Right forelimb (tissue), 1 donor: ENCODE data around the gene PLXNB3.
"Not testable (repeated sequence)": the region's sequence is repeated elsewhere in the genome, so short reads cannot be mapped to it uniquely, and the experiment has no call there.

Source experiments
- DNase-seq: peaks from one replicate; pipeline ENCODE4 v3.0.0-alpha.2; 2018

PLXNB3 gene

DNA sequence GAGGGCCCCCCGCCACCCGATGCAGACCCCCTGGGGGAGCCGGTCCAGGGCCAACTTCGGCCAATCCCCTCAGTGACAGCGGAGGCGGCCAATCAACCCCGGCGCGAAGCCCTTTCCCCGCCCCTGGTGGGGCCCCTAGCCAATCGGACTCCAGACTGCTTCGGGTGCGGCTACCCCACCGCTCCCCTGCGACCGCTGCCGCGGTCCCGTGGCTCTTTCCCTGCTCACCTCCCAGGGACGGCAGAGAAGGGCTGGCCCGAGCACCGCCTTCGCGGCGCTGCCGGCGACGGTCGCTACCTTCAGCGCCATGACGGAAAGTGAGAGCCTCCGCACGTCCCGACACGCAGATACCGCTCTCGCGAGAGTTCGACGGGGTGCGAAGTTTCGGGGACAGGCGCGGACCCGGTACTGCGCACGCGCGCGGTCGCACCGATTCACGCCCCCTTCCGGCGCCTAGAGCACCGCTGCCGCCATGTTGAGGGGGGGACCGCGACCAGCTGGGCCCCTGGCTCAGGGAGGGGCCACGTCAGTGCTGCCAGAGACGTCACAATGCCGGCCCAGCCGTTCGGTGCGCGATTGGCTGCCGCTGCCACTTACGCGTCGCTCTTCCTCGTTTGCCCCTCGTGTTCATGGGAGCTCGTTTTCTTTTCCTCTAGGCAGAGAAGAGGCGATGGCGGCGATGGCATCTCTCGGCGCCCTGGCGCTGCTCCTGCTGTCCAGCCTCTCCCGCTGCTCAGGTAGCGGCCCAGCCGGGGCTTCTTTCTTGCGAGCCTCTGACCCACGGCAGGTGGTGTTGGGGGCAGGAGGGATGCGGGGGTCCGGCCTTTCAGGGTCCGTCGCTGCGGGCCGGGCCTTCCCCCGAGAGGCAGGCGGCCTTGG is 30.2 kb downstream of the PLXNB3 start, which contains the start of the genes IDH3G and SSR4:
Gene IDH3G (minus strand): TSS at position 358 of the 879 bp plus-strand sequence. CDS start 49 bp downstream, at position 309.
Gene SSR4 (plus strand): TSS at position 651 of the 879 bp plus-strand sequence. CDS start 20 bp downstream, at position 671.
- peak; percentile 95 for DNase-seq

DNA sequence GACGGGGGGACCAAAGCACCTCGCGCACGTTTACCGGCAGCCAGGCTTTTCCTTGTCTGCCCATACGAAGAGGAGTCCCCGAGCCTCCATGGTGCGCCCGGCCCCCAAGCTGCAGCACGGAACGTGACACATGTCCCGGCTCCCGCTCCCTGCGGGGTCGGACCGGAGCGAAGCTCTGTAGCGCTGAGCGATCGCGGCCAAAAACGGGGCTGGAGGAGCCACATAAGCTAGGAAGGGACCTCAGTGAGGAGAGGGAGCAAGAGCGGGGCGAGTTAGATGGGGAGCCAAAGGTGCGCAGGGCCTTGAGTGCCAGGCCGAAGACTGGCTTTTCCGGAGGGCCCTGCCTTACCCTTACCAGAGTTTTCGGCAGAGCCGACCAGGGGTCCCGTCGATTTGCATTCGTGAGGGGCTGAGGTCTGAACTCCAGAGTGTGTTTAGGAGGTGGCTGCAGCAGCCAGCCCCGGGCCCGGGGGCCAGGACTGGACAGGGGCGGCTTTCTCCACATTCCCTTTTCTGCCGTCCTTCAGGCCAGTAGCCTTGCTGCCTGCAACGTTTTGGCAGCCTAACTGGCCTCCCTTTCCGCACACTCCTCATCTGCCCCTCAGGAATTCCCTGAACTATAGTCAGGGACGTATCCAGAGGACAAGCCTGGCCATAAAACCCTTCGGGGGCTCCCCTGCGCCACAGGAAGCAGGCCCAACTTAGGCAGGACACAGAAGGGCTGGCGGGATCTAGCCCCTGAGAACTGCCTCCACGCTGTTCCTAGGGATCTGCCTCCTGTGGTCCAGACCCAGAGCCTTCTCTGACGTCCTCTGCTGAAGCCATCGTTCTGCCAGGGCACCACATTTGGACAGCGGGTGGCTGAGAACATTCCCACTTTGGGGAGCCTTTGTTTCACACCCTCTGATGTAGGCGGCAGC is 31.1 kb downstream of the PLXNB3 start:
- no peak for DNase-seq

DNA sequence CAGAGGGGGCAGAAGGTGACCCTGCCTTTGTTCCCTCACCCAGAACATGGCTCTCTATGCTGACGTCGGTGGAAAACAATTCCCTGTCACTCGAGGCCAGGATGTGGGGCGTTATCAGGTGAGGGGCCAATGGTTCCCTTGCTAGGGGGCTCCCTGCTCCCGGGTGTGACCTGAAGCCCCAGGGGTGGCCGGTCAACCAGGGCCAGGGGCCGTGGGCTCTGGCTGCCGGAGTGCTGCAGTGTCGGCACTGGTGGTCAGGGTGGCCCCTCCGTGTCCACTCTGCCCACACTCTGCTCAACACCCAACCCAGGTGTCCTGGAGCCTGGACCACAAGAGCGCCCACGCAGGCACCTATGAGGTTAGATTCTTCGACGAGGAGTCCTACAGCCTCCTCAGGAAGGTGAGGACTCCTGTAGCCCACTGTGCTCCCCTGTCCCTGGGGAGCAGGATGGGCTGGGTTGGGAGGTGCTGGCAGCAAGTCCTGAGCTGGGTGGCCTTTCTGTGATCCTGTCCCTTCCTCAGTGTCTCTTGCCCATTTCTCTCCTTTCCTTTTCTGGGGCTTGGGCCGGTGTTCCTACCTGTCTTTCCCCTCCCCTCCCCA is 33.5 kb downstream of the PLXNB3 start:
- DNase-seq: no peak

DNA sequence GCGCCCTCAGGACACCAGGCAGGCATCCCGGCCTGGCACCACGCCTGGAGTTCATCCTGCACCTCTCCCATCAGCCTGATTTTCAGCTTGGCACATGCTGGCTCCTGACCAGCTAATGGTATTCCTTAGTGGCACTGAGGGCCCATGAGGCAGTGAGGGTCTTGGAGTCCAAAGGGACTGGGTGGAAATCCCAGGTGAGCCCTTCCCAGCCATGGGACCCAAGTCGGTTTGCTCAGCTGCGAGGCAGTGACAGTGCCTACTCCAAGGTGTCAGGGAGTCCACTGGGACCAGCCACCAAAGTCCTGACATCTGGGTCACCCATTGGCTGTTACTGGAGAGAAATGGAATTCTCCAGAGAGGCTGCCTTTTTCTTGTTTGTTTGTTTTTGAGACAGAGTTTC is 35.3 kb downstream of the PLXNB3 start:
- DNase-seq: no peak

DNA sequence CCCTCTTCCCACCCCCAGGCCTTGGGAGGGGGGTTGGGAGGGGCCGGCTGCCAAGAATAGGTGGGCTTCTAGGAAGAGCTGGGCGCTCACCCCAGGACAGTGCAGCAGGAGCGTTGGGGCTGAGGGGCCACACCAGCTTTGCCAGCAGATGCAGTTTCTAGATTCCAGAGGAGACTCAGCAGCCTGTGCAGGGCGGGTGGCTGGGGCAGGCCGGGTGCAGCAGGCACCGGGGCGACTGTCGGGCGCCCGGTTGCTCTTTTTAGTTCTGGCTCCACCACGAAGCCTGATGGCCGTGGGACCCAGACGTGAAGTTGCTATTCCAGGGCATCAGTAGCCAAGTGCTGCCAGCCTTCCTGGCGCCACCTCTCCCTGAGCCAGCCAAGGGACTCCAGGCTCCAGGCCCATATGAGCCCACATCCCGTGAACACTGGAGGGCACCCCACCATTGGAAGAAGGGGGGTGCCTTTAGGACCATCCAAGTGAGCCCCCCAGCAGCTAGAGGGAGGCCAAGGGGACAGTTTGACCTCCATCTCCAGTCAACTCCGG is 36.2 kb downstream of the PLXNB3 start:
- no peak for DNase-seq

DNA sequence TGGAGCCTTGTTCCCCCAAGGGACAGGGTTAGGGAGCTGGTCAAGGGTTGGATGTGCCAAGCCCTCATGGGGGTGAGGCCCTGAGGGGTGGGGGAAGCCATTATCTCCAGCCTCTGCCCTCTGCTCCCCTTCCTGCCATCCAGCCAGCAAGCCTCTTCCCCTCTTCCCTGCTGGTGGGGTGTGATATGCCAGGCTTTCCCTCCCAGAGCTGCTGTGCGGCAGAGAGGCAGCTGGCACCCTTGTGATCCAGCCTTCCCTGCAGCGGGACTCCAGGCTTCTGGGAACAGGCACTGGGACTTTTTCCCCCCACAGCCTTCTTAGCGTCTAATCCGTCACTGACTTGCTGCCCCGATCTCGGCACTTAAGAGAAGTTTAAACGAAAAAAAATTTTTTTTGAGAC is 36.7 kb downstream of the PLXNB3 start:
- DNase-seq: no peak

DNA sequence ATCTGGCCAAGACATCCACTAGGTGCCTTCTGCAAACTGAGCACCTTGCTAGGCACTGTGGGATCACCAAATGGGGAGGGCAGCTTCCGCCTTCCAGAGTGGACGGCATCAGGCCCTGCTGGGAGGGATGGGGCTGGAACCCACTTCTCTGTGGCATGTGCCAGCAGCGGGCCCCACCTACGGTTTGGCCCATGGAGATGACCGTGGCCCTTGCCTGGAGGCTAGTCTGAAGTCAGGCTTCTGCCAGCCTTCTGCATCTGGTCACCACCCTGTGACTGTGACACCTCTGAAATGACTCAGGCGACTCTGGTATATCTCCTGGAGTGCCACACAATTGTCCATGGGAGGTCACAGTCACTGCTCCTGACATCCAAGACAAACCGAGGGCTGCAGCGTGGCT is 37.6 kb downstream of the PLXNB3 start:
- no peak for DNase-seq

DNA sequence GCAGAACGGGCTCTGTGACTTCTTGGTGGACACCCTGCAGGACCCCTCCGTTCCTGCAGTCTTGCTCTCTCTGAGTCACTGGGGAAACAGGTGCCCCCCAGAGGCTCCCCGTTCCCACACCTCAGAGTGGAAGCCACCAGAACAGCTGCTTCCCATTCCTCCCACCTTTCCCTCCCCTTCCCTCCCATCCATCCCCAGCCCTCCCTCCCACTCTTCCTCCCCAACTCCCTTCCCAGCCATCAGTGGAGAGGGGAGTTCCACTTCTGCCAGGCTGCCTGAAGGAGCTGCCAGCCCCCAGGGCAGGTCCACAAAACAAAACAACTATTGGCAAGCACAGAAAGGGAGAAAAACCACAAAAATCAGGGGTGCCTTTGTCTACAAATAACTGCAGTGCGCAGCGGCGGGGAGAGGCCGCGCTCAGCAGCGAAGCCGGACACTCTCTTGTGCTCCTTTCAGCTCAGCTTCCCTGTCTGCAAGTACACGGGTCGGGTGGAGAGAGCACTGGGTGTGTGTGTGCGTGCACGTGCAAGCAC is 38.5 kb downstream of the PLXNB3 start:
- no peak for DNase-seq

DNA sequence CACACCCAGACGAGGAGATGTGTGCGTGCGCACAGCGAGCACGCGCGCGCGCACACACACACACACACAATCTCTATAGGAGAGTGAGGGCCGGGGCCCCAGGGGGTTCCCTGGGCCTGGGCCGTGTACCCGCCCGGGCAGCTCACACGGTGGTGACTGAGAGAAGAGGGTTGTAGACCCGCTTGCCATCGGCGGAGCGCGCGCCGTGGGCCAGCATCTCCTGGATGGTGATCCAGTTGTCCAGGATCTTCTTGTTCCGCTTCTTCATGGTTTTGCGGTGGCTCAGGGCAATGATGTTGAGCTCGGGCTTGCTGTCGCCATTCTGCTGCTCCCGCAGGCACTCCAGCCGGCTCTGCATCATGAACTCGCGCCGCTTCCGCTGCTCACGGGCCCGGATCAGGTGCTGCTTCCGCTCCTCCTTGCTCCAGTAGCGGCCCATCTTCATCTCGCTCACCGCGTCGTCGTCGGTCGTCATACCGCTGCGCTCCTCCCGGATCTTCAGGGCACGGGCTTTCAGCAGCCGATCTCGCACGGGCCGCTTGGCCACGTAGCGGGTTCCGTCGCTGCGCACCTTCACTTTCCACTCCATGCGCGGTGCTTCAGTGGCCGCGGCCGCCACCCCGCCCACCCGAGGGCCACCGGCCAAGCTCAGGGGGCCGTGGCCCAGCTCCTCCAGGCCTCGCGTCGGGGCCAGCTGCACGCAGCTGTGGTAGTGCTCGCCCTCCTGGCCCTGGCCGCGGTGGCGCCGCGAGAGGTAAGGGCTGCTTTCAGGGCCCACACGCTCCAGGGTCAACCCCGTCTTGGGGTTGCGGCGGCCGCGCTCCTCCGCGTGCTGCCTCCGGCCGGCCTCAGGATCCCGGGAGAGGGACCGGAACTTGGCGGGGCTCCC is 39.4 kb downstream of the PLXNB3 start:
- no peak for DNase-seq

DNA sequence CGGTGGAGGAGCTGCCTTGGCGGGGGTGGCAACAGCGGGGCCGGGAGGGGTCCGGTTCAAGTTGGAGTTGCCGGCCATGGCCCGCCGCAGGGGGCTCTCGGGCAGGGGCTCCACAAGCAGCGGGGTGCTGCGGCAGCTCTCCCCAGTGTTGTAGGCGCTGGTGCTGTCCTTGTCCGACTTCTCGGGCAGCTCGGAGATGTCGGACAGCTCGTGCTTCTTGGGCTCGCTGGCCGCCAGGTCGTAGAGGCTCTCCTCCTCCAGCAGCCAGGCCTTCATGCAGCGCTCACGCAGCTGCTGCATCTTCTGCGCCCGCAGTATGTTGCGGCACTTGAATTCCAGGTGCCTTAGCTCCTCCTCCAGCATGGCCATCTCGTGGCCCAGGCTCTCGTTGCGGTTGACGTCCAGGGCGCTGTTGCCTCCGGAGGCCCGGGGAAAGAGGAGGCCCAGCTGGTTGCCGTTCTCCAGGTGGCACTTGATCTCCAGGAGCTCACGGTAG is 40.1 kb downstream of the PLXNB3 start:
- DNase-seq: no peak

DNA sequence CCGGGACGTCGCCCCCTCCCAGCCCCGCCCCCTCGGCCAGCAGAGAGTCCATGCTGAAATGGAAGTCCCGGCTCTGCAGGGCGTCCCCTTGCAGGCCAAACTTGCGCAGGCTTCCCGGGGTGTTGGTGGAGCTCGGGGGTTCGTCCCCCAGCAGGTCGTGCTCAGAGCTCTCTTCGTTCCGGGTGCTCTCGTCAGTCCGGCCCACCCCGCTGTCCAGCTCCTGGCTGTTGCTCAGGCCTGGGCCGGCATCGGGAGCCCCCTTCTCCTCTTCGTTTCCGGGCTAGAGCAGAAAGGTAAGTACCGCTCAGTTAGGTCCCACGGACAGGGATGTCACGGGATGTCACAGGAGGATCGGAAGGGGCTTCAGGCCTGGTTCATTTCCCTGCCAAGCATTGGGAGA is 40.6 kb downstream of the PLXNB3 start:
- no peak for DNase-seq

DNA sequence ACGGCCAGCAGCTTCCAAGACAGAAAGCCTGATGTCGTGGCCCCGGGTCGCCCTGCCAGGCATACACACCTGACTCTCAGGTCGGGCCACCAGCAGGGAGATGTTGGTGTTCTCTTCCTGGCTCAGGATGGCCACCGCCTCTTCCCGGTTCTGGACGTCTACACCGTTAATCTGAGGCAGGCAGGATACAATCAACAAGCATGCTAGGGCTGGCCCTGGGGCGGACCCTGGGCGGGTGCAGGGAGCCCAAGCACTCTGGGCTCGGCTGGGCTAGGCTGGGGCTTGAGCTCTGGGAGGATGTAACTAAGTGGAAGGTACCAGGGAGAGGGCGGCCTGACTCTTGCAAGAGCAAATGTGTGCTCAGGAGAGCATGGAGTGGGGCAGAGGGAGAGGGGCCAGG is 41.4 kb downstream of the PLXNB3 start:
- DNase-seq: no peak

DNA sequence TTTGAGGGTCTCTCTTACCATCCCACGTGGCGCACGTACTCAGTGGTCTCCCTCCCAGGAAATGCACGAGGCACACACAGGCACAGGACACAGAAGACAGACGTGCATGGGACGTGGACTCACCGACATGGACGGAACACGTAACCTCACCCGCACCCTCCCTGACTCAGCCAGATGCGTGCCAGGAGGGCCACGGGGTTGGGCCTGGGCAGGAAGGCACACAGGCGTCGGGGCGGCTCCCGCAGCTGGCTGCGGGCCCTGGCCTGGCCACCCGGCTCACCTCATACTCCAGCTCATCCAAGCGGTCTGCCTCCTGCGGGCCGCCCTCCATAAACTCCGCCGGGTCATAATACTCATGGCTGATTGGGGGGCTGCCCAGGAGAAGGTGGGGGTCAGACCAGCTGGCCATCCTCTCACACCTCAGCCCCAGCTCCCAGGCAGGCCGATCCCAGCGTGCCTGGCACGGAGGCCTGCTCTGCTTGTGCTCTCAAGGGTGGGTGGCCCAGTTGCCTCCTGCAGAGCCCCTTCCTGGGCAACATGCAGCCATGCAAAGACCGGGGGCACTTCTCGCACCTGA is 43.0 kb downstream of the PLXNB3 start:
- no peak for DNase-seq

DNA sequence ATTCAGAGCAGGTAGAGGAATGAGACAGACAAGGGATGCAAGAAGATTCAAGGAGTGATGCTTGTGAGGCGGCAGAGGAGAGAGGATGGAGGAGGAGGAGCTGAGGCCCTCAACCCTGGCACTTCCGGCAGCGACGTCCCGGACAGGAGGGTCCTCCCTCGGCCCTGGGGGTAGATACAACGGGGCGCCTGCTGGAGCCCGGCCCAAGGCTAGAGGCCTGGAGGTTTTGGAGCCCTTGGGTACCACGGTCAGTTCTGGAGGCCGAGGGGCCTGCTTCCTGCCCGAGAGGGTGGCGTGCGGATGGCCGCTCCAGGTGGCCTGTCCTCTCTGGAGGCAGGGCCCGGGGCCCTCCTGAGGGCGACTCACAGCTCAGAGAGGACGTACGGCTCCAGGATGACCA is 43.9 kb downstream of the PLXNB3 start:
- DNase-seq: no peak

DNA sequence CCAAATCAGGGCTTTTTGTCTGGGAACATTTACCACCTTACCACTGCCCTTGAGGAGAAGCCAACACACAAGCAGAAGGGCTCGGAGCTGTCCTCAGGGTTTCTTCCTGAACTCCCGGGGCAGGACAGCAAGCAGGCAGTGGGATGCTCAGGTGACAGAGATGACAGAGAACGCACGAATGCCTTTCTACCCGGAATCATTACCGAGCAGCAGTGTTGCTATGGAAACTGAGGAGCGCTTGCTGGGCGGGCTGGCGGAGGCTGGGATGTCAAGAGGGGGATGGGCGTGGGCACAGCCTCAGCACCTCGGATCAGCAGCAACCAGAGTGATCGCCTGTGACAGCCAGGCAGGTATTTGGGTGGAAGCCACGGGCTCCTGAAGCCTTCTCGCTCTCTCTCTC is 48.2 kb downstream of the PLXNB3 start:
- no peak for DNase-seq

DNA sequence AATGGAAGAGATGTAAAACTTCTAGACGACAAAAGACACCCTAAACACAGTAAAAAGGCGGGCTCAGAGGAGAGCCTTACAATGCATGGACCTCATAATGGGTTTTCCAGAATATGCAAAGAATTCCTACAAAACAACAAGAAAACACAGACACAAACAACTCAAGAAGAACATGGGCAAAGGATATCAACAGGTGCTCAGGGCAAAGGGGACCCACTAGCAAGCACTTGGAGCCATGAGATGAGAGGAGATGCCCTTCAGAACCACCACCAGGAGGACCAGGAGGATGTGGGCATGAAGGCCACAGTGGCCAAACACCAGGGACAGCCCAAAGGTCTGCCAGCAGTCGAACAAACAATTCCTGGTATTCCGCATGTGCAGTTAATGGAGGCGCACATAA is 49.1 kb downstream of the PLXNB3 start:
- no peak for DNase-seq

DNA sequence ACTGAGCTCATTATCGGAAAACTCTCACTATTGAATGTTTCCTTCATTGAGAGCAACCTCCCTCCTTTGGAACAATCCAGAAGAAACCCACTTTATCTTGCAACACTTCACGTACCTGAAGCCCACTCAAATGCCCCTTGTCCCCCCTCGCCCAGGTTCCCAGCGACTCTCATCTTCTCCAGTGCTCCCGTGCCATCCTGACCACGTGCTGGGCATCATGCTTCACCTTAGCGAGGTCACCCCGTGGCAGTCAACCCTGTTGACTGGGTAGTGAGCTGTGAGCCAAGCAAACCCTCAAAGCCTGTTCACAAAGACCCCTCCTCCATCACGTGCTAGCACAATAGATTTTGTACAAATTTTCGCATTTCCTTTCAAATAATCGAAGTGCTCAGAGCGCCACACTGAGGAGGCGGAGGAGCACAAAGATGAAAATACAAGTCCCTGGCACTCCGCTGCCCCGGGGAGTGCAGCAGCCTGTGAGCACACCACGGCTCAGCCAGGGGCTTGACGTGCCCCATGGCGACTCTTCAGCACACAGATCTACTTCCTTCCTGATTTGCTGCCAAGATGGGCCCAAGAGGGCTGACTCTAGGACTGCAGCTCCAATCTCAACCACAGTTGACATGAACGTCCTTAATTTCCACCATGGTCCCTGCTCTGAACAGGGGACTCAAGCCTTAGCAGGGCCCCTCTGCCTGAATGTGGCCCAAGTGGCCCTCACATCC is 50.7 kb downstream of the PLXNB3 start:
- no peak for DNase-seq

DNA sequence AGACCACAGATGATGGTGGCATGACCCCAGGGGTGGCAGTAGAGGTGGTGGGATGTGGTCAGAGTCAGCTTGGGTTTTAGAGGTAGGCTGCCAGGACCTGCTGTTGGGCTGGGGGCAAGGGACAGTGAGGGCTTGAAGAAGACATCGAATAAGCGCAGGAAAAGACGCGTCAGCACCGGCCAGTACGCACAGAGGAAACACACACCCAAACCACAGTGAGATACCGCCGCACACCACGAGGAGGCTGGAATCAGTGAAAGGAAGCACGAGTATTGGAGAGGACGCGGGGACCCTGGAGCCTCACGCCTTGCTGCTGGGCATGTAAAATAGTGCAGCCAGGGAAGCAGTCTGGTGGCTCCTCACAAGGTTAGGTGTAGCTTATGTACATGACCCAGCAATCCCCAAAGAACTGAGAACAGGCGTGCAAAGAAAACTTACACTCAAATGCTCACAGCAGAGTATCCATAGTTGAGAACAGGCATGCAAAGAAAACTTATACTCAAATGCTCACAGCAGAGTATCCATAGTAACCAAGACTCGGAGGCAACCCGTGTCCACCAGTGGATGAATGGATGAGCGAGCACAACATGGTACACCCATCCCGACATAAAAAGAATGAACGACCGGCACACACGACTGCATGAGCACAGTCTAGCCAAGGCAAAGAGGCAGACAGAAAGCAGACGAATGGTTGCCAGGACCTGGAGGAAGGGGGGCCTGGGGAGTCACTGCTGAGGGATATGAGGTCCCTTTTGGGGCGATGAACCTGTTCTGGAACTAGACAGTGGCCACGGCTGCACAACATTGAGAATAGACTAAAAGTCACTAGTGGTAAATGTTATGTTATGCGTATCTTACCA is 53.0 kb downstream of the PLXNB3 start:
- DNase-seq: no peak

DNA sequence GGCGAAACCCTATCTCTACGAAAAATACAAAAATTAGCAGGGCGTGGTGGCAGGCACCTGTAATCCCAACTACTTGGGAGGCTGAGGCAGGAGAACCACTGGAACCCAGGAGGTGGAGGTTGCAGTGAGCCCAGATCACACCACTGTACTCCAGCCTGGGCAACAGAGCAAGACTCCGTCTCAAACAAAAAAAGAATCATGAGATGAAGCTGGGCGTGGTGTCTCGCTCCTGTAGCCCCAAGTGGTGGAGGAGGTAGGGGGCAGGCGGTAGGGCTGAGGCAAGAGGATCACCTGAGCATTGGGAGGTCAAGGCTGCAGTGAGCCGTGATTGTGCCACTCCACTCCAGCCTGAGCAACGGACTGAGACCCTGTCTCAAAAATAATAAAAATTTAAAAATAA is 54.0 kb downstream of the PLXNB3 start:
- DNase-seq: not testable (repeated sequence)
